HG03039 (cell line): ENCODE results near the gene MAP3K14.
A peak's percentile ranks its signal among the peaks of the same experiment; 100 is the strongest.

Experiments used
- ATAC-seq: cut with Tn5 transposase; IDR thresholded peaks from one replicate; pipeline ENCODE4 v1.9.1; 2021; ENCODE audit warnings: mild to moderate bottlenecking, moderate library complexity; ENCODE audit not compliant: unreplicated experiment

MAP3K14 gene

GRCh38 chr17:45238155-45238774 lies 78.6 kb downstream of the MAP3K14 start:
- ATAC-seq = no peak

GRCh38 chr17:45237686-45238085 lies 79.1 kb downstream of the MAP3K14 start:
- no peak for ATAC-seq

- no peak for ATAC-seq
Measured at GRCh38 chr17:45236282-45236606, 80.6 kb downstream of the MAP3K14 start.

GRCh38 chr17:45235416-45236281 lies 81.2 kb downstream of the MAP3K14 start:
- no peak for ATAC-seq

- no peak for ATAC-seq
Measured at GRCh38 chr17:45234641-45235415, 82.0 kb downstream of the MAP3K14 start.

- no peak for ATAC-seq
Measured at GRCh38 chr17:45233423-45233924, 83.3 kb downstream of the MAP3K14 start.

GRCh38 chr17:45232514-45233422 lies 84.1 kb downstream of the MAP3K14 start:
- ATAC-seq = no peak

- no peak for ATAC-seq
Measured at GRCh38 chr17:45231481-45232116, 85.2 kb downstream of the MAP3K14 start.

- no peak for ATAC-seq
Measured at GRCh38 chr17:45230787-45231480, 85.9 kb downstream of the MAP3K14 start.

GRCh38 chr17:45230410-45230786 lies 86.4 kb downstream of the MAP3K14 start:
- ATAC-seq = no peak

GRCh38 chr17:45229681-45230409 lies 87.0 kb downstream of the MAP3K14 start:
- no peak for ATAC-seq

GRCh38 chr17:45228763-45229539 lies 87.9 kb downstream of the MAP3K14 start:
- no peak for ATAC-seq

- no peak for ATAC-seq
Measured at GRCh38 chr17:45227926-45228762, 88.7 kb downstream of the MAP3K14 start.

- no peak for ATAC-seq
Measured at GRCh38 chr17:45227101-45227925, 89.5 kb downstream of the MAP3K14 start.

- no peak for ATAC-seq
Measured at GRCh38 chr17:45226576-45226975, 90.2 kb downstream of the MAP3K14 start.

GRCh38 chr17:45225964-45226530 lies 90.8 kb downstream of the MAP3K14 start:
- ATAC-seq = peak; percentile 36
